GM18508 (cell line): ENCODE results near the gene GRID1.

Source experiments
- ATAC-seq: cut with Tn5 transposase; IDR thresholded peaks from one replicate; pipeline ENCODE4 v1.9.1; 2021; ENCODE audit warnings: moderate number of reproducible peaks; ENCODE audit not compliant: insufficient read depth, unreplicated experiment

The GRID1 gene

GRCh38 chr10:85891472-85891871, 475.1 kb downstream of the GRID1 start:
- no peak for ATAC-seq

DNA sequence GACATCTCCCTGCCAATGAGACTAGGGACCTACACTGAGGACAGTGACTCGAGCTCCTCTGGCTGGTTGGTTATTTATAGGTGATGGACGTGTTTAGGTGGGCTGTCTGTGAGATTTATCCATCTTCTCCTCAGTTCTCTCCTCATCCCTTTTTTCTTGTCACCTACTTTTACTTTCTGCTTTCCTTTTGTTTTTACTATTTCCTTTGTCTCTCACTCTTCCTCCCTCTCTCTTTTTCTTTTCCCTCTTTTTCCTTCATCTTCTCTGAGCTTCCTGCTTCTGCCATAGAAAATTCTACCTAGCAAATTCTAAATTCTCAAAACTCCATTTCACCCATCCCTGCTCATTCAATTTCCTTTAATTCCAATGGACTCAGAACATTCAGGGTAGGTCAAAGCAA, 478.0 kb downstream of the GRID1 start:
- no peak for ATAC-seq

DNA sequence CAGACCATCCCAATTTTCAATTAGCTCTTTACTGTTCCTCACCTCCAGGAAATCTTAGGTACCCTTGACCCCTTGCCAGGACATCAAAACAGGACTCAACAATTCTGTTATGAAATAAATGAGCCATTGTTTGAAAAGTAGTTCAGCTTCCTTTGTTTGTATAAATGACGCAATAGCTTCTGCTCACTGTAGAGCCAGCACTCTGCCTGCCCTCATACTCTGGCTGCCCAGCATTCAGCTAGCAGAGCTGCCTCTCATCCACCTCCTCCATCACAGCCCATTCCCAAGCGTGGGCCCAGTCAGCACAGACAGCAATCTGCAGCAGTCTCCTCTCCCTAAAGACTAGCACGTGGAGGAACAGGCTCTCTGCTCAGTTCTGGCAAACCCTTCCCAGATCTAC, 478.6 kb downstream of the GRID1 start:
- no peak for ATAC-seq

GRCh38 chr10:85874208-85874607, 492.4 kb downstream of the GRID1 start:
- no peak for ATAC-seq

DNA sequence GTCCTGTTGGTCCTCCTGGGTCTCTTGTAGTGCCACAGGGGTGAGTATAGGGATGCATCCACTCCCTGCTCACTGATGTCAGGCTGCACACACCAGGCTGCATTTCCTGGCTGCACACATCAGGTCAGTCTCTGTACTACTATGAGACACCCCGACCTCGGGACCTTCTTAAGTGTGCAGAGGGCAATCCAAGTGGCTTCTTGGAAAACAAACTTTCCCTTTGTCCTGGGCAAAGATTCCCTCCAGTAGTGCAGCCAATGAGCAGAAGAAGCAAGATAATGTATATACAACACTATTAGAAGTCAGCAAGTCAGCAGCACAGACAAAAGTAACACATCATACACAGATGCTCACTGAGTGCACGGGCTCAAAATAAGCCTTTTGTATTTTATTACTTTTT, 493.5 kb downstream of the GRID1 start:
- no peak for ATAC-seq

DNA sequence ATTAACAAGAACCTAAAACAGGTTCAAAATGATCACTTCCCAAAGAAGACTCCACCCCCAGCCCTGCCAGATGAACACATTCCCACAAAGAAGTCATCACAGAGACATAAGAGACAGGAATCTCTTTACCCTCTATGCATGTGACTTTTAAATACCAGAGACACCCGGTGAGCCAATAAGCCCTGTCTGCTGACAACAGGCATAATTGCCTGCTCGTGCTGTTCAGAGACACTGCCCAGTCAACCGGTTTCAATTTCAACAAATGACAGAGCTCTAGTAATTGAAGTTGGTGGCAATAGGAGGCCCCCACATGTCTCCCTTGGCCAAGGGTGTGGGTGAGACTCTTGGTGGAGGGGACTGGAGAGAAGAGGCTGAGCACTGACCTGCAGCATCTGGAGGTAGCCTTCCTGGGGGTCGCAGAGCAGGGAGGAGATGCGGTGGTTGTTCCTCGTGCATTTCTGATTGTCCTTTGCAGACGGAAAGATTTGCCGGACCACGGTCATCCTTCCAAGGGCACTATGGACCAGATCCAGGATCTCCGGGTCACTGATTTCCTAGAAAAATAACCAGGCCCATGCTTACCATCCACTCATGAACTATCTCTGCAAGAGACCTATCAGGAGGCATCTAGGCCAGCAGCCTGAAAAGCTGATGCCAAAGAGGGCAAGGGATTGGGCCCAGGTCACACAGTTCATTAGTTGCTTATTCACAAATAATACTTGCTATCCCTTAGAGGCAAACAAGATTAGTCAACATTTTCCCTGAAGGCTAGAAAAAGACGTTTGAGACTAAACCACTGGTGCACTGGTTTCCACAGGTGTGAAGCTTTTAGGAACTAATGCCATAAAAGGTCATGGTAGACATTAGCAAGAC, 497.7 kb downstream of the GRID1 start:
- no peak for ATAC-seq

- no peak for ATAC-seq
Measured at GRCh38 chr10:85864868-85865526, 501.6 kb downstream of the GRID1 start.

DNA sequence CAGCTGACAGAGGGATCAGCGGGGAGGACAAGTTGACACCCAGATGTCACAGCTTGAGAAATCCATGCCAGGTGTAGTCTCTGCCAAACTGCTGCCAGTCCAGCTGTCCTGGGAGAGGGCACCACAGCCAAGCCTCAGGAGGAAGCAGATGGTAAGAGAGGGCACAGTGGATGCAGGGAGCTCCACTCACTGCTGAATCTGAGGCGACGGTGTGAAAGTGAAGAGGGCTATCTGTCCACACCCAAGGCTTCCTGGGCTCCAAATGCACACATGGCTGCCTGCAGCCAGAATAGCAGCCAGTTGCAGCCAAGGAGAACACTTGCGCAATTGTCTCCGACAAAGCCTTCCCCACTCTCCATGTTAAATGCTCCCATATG, 502.4 kb downstream of the GRID1 start:
- no peak for ATAC-seq

DNA sequence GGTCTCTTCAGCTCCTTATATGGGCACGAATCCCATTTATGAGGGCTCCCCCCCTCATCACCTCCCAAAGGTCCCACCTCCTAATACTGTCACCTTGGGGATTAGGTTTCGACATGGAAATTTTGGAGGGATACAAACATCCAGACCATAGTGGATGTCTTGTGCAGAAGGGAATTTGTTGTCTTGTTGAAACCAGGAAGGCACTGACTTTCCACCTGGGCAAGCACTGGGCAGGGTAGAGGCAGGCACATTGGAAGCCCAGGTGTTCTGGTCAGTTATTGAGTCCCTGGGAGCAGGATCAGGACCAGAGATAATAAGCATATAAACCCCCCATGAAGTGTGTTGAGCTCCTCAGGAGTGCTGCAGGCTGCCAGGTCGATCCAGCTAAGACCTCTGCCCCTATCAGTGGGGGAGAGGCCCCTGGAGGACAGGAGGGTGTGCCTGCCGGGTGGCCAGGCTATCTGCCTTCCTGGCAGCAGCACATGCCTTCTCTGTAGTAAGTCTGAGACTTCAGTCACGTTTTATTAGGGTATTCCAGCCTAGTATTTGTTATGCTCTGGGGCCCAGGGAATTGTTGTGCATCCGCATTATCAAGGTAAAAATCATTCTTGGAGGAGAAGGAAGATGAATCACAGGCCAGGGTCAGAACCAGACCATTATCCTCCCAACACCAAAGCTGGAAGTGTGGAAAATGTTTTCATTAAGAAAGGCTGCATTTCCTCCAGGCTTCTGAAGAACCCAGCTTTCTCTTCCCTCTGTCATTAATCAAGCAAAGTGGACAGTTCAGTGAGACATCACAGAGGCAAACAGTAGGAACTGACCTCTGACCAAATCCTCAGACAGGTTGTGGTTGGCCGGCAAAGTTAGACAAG, 503.1 kb downstream of the GRID1 start:
- ATAC-seq: no peak

GRCh38 chr10:85862771-85863170, 503.8 kb downstream of the GRID1 start:
- ATAC-seq: no peak

- no peak for ATAC-seq
Measured at GRCh38 chr10:85861513-85862197, 504.9 kb downstream of the GRID1 start.

DNA sequence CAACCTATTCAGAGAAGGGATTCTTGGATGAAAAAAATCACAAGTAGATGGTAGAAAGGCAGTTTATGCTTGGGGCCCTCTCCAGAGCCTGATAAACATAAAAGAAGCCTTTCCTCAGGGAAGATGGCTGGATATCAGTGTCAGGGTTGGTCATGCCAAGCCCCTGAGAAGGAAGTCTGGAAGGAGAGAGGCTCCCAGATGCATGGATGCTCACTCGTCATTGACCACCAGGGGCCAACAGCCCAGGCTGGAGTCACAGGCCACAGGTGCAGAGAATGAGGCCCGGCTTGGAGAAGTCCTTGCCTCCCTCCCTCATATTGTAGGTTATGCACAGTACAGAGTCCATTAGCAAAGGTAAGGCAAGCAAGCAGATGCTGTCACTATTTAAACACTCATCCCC, 506.7 kb downstream of the GRID1 start:
- ATAC-seq: no peak

DNA sequence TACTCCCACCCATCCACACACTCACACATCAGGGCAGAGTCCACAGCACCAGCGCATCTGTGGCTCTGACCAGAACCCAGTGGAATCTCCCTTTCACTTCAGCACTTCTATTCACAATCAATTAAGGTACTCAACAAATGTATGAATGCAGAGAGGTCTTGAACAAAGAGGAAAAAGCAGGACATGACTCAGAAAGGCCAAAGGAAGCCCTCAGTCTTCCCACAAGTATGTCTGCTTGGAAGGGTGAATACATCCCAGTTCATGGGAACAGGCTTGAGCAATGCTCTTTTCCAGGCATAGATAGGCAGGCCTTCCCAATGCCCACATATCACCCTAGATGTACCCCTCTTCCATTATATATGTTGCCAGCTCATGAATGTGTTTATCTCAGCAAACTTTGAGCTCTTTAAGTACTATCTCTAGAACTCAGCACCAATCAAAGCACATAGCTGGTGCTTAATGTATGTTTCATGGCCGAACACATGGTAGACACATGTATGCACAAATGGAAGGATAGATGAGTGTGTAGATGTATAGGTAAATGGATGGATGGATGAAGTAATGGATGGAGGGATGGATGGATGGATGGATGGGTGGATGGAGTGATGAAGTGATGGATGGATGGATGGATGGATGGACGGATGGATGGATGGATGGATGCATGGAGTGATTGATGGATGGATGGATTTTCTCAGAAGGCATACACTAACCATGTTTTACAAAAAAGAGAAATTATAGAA, 507.6 kb downstream of the GRID1 start:
- ATAC-seq: no peak

GRCh38 chr10:85857791-85858190, 508.8 kb downstream of the GRID1 start:
- no peak for ATAC-seq

DNA sequence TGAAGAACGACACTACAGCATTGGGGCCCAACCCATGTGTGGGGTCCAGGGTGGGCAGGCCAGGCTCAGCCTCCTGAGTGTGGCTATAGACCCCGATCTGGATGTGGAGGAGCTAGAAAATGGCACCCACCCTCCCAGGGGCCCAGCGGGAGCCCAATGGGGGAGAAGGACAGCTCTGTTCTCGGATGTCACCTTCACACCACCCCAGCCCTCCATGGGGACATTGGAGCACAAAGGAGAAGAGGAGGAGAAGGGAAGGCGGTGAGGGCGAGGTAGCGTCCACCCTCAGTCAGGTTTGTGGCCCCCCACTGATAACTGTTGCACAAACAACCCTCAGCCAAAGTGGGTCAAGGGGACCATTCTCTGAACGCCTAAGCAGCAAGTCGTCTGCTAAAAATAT, 509.3 kb downstream of the GRID1 start:
- no peak for ATAC-seq

GRCh38 chr10:85851934-85852333, 514.7 kb downstream of the GRID1 start:
- ATAC-seq: no peak

DNA sequence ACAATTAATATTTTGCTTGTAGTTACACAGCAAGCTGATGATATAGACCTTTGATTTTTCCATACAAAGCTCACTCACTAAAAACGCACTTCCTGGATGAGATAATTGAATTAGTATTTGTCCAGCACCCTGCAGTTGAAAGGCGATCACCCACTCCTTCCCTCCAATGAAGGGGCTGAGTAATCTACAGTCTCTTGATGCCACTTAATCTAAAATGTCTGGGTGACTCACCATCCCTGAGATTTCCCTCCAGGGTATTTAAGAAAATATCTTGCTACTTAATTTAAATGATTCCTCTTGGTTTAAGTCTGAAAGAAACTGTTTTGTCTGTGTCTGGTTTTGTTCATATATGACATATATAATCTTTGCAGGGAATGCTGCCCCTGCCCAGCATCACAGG, 515.3 kb downstream of the GRID1 start:
- no peak for ATAC-seq

DNA sequence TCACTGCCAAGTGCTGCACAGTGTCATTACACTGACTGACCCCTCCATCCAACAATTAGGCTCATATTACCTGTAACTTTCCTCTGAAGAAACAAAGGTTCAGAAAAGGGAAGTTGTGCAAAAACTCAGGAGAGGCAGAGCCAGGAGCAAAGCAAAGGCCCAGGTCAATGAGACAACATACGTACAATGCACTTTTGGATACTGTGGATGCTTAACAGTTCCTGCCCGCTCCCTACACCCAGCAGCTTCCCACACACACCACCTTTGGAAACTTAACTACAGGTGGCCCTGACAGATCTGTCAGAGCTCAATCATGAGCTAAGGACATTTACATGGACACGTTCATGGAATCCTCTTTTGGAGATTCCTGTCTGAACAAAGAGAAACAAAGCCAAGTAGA, 515.9 kb downstream of the GRID1 start:
- ATAC-seq: no peak

GRCh38 chr10:85849315-85849714, 517.3 kb downstream of the GRID1 start:
- no peak for ATAC-seq

- no peak for ATAC-seq
Measured at GRCh38 chr10:85848756-85849155, 517.8 kb downstream of the GRID1 start.
